Keratinocyte (primary cell): ENCODE measurements around the gene CAPN1.

Experiments
- CTCF ChIP-seq, 3 experiments: IDR thresholded peaks in 1 of 3; conservative IDR thresholded peaks in 1 of 3; optimal IDR thresholded peaks in 1 of 3; 2 replicates in 2 of 3; 3 replicates in 1 of 3; pipeline versions ENCODE3 to v1.5.1; 2011; ENCODE audit warnings: low read length in 3 of 3, mild to moderate bottlenecking in 3 of 3, moderate library complexity in 2 of 3, control low read depth in 1 of 3, inconsistent platforms in 1 of 3; ENCODE audit not compliant: insufficient read depth in 2 of 3; ENCODE audit errors: extremely low read depth in 1 of 3
- EZH2 ChIP-seq: IDR thresholded peaks from one replicate; pipeline ENCODE4 v1.6.1; 2012; ENCODE audit warnings: inconsistent platforms, mild to moderate bottlenecking, low read length, moderate library complexity

- TF ChIP-seq CTCF (optimal IDR thresholded peaks at IDR 0.05 in 1 of 3, IDR thresholded peaks at IDR 0.05 in 1 of 3, conservative IDR thresholded peaks at IDR 0.05 in 1 of 3; ENCODE audit: extremely low read depth in 1 of 3, insufficient read depth in 2 of 3, low read length in 3 of 3) (no peak), EZH2 (no peak)
These were observed 48.6 kb upstream of the CAPN1 start for GRCh38 chr11:65132988-65133700.
